Activated CD4-positive, CD25-positive, alpha-beta regulatory T cell treated with anti-CD3 and anti-CD28 coated beads, Interleukin-2, amount 50 U/mL, for 24 hours (primary cell): ENCODE measurements around the gene AMH.

Experiments
- ATAC-seq, 2 donors: fragments of 150-1000 bp; cut with Tn5 transposase; one replicate each; pipeline ENCODE4 v1.10.0; 2021; ENCODE audit warnings: mild to moderate bottlenecking in 1 of 2, moderate library complexity in 1 of 2

AMH gene

DNA sequence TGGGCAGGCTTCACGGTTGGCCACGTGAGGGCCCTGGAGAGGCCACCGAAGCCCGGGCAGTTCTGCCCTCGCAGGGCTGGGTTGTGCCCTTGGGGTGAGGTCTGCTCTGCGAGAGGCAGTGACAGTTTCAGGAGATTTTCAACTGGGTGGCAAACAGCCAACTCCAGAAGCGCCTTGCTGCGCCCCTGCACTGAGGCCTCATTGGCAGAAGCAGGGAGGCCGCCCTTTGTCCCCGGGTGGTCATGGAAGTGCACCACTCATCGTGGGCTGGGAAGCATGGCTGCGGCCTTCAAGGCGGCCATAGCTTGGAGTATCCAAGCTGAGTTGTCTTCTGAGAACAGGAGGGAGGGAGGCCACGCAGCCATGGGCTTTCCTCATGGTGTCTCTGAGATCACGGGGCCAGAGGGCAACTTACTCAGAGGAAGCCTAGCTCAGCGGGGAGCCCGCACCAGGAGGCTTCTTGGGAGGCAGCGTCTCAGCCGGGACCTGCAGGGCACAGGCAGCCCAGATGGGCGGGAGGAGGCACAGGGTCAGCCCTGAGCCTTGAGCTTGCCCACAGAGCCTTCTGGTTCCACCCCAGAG is 27.8 kb upstream of the AMH start:
- no peak for ATAC-seq

DNA sequence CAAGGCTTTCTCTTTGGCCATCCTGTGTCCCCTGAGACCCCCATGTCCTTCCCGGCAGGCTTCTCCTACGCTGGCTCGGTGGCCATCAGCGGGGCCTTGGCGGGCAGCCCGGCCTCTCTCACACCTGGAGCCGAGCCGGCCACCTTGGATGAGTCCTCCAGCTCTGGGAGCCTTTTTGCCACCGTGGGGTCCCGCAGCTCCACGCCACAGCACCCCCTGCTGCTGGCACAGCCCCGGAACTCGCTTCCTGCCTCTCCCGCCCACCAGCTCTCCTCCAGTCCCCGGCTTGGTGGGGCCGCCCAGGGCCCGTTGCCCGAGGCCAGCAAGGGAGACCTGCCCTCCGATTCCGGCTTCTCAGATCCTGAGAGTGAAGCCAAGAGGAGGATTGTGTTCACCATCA is 27.2 kb upstream of the AMH start:
- ATAC-seq = no peak

DNA sequence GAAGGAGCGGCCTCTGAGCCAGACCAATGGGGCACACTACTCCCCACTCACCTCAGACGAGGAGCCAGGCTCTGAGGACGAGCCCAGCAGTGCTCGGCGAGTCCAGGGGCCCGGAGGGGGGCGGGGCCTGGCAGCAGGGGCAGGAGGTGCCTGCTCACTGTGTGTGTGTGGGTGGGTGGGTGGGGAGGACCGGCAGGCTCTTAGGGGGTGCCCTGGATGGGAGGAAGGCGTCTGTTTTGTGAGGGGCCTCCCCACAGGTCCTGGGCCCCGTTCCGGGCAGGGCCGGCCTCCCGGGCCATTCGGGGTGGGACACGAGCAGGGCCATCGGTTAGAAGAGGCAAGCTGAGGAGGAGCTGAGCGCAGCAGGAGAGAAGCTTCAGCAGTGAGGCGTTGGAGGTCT is 25.7 kb upstream of the AMH start:
- no peak for ATAC-seq

DNA sequence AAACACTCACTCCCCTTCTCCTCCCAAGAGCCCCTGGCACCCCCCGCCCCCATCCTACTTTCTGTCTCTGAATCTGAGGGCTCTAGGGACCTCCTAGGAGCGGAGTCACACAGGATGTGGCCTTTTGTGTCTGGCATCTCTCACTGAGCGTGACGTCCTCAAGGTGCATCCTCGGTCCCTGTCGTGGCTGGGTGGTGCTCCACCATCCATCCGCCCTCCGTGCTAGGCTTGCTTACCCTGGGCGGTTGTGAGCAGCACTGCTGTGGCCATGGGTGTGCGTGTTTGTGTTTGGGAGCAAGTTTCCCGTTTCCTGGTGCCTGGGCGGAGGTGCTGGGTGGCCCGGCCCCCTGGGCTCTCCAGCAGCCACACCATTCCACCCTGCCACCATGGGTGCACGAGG is 25.2 kb upstream of the AMH start:
- ATAC-seq = no peak

DNA sequence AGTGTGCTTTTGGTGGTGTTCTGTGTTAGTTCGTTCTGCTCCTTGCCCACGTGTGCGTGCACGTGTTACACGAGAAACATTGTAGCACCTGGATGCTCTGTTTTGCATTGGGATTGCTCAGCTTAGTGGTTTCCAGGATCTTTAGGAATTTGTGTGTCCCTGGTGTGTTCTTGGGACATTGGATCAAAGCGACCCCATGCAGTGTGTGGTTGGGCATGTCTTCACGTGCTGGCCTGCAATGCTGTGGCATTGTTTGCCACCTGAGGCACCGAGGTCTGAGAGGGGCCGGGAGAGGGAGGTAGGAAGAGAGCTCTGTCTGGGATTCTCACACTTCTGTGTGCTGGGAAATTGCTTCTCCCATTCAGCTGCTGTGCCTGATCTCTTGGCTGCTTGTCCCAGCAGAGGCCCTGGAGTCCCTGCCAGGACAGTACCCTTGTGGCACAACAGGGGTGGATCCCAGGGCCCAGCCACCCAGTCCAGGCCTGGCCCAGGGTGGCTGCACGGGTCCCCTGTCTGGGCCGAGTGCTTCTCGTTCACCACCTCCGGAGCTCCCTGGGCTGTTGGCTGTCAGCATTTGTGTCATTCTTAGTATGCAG is 24.3 kb upstream of the AMH start:
- no peak for ATAC-seq

DNA sequence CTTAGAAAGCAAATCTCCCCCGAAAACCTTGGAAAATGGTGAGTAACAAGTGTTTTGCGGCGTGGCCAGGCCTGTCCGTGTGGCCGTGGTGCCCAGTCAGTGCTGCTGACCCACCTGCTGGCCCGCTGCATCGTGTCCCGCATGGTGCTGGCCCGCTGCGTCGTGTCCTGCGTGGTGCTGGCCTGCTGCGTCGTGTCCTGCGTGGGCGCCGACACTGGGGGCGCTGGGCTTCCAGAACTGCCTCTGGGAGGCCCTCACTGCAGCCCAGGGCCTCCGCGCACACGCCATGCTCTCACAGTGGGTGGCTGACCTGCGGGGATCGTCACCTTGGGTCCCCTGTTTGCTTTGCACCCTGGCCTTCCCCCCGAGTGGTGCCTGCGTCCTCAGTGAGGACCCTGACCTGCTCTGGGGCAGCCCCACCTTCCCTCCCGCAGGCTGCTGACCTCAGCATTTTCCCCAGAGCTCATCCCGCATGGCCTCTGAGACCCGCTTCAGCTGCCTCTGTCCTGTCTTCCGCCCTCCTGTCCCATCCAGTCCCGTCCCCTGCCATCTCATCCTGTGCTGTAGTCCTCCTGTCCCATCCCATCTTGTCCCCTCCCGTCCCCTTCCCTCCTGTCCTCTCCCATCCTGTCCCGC is 23.6 kb upstream of the AMH start:
- no peak for ATAC-seq

DNA sequence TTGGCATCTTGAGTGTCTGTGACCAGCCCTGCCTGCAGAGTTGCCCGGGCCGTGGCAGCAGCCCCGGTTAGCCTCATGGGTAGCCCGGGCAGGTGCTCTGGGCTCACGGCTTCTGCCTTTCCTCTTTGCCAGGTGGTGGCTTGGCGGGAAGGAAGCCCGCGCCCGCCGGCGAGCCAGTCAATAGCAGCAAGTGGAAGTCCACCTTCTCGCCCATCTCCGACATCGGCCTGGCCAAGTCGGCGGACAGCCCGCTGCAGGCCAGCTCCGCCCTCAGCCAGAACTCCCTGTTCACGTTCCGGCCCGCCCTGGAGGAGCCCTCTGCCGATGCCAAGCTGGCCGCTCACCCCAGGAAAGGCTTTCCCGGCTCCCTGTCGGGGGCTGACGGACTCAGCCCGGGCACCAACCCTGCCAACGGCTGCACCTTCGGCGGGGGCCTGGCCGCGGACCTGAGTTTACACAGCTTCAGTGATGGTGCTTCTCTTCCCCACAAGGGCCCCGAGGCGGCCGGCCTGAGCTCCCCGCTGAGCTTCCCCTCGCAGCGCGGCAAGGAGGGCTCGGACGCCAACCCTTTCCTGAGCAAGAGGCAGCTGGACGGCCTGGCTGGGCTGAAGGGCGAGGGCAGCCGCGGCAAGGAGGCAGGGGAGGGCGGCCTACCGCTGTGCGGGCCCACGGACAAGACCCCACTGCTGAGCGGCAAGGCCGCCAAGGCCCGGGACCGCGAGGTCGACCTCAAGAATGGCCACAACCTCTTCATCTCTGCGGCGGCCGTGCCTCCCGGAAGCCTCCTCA is 22.9 kb upstream of the AMH start:
- ATAC-seq = no peak

DNA sequence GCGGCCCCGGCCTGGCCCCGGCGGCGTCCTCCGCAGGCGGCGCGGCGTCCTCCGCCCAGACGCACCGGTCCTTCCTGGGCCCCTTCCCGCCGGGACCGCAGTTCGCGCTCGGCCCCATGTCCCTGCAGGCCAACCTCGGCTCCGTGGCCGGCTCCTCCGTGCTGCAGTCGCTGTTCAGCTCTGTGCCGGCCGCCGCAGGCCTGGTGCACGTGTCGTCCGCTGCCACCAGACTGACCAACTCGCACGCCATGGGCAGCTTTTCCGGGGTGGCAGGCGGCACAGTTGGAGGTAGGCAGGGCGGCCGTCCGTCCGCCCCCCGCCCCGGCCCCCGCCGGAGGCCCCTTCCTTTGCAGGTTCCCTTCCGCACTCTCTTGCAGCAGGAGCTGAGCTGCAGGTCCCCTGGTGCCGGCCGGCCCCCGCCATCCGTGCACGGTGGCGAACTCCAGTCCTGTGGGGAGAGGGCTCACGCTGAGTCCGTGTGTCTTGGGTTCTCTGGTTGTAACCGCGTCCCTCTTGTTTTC is 22.2 kb upstream of the AMH start:
- ATAC-seq = no peak

DNA sequence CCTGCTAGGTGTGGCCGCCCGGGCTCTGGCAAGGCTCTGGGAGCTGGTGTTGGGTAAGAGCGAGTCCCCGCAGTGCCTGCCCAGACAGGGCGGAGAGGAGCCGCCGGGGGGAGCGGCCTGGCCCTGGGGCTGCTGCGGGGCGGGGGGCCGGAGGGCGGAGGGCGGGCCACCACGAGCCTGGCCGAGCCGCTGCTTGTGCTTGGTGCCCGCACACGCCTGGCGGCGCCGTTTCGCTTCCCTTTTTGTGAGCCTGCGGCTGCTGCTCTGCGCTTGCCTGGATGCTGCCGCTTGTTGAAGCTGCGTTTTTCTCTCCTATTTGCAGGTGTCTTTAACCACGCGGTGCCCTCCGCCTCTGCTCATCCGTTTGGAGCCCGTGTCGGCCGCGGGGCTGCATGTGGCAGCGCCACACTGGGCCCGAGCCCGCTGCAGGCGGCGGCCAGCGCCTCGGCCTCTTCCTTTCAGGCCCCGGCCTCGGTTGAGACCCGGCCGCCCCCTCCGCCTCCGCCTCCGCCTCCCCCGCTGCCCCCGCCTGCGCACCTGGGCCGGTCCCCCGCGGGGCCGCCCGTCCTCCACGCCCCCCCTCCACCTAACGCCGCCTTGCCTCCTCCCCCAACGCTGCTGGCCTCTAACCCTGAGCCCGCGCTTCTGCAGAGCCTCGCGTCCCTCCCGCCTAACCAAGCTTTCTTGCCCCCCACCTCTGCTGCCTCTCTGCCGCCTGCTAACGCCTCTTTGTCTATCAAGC is 21.5 kb upstream of the AMH start:
- ATAC-seq = no peak

DNA sequence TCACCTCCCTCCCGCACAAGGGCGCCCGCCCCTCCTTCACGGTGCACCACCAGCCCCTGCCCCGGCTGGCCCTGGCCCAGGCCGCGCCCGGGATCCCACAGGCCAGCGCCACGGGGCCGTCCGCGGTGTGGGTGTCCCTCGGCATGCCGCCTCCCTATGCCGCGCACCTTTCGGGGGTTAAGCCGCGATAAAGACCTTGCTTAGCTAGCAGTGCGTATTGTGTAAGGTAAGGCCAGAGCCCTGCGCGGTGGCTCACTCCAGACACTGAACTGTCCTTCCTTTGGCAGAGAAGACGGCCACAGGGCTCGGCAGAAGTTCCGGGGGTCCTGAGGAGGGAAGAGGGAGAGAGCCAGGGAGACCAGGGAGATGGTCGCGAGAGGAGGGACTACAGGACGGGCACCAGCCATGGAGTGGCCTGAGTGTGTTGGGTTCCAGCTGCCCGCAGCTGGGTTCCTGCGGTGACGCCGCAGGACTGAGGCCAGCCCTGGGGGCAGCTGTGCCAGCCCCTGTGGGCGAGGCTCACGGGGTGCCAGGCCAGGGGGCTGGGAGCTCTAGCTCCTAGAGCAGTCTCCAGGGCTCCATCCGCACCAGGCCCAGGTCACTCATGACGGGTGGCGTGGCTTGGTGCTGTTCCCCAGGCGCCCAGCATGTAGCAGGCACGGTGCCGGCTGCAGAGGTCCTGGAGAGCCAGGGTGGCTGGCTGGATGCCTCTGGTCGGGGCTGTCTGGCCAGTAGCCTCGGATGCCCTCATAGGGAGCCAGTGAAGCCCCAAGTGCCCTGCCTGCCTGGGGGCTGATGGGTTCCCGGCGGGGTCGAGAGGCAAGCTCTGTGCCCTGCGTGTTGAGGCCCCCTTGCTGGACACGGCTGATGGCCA is 20.7 kb upstream of the AMH start:
- no peak for ATAC-seq

DNA sequence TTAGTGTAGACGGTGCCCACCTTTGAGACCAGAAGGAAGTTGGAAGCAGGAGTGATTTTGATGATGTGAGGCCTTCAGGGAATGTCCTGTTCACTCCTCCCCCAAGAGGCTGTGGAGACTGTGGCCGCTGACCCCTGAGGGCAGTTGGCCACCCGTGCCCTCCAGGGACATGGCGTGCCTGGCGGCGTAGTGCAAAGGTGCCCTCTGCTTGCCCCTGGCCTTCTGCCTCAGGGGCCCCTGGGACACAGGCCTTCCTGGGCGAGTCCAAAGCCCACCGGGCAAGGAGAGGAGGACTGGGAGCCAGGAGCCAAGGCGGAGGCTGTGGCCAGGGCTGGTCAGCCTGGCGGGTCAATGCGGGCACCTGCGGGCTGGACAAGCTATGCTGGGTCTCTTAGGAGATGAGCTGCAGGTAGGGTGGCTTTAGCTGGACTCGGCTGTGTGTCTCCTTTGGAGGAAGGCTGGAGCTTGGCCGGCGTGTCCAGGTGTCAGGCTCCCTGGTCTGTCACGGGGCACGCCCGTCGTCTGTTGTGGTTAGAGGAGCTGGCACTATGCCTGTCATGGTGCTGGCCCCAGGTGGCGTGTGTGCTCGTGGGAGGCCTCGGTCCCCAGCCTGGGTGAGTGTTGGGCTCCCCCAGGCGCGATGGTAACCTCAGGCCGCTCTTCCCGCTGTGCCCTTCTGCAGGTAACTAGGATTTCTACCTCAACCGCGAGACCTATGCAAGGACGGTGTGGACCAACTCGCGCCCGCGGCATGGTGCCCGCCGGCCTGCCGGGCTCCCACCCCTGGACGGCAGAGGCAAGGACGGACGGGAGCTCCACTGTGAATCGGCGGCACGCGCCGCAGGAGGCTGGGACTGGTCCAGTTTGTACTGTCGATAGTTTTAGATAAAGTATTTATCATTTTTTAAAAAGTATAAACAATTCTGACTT is 19.8 kb upstream of the AMH start:
- no peak for ATAC-seq

DNA sequence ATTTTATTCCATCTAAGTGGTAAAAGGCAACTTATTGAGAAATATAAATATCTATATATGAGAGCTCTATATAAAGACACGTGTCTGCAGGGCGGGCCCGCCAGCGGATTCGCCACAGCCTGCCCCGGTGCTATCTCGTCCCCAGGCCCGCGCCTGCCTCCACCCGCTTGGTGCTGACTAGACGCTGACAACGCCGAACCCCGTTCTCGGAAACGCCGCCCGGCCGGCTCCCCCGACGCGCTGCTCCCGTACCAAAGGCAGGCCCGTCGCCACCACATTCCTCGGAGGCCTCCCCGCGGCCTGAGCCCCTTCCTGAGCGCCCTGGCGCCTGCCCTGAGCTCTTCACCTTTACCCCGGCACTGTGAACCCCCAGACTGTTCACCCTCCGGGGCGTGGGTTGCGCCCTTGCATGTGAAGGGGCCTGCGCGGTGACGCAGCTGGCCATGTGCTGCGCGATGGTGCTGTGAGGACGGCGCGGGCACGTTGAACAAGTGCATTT is 19.0 kb upstream of the AMH start:
- no peak for ATAC-seq

DNA sequence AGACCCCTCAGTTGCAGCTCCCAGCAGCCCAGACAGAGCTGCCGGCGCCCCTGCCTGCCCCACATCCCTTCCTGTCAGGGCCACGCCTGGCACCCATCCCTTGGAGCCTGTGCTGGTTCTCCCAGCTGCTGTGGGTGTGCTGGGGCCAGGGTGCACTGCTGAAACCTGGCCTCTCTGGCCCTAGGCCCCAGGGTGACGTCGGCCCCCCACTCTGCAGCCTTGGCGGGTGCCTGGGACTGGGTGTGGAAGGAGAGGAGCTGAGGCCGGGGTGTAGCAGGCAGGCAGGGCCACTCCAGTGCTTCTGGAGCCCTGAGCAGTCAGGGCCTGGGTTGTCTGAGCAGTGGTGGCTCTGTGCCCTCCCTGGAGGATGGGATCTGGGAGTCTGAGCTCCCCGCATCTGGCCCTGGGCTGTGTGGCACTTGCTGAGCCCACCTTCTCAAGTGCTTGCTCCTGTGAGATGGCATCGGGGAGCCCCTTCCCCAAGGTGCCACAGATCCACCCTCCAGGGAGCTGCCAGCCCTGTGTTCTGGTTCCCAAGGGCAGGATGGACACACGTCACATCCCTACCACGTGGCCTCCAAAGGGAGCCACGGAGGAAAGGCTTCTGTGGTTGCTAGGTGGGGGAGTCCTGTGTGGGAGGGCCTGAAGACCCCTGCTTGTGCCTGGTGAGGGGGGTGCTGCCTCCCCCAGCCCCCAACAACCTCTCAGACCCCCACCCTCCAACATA is 18.2 kb upstream of the AMH start:
- ATAC-seq = no peak

DNA sequence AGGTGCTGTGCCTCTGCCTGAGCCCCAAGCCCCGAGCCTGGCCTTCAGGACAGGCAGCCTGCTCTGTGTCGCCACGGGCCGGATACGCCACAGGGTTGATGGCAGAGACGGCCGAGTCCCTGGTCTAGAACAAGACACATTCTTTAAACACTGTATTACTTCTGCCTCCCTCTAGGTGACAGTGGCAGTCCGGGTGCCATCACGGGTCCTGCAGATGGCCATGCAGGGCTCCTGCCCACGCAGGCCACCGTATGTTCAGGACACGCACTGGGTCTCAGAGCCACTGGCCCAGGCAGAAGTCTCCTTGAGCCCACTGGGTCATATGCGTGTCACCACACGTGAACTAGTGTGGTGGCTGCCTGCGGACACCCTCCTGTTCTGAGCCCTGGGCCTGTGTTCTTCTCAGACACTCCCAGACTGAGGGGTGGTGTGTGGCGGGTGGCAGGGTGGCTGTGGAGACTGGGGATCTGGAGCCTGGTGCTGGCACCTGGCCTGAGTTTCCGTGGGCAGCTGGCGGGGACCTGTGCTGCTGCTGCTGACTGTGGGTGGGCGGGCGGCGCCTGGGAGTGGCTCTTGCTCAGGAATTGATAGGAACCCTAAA is 17.4 kb upstream of the AMH start:
- ATAC-seq = no peak

DNA sequence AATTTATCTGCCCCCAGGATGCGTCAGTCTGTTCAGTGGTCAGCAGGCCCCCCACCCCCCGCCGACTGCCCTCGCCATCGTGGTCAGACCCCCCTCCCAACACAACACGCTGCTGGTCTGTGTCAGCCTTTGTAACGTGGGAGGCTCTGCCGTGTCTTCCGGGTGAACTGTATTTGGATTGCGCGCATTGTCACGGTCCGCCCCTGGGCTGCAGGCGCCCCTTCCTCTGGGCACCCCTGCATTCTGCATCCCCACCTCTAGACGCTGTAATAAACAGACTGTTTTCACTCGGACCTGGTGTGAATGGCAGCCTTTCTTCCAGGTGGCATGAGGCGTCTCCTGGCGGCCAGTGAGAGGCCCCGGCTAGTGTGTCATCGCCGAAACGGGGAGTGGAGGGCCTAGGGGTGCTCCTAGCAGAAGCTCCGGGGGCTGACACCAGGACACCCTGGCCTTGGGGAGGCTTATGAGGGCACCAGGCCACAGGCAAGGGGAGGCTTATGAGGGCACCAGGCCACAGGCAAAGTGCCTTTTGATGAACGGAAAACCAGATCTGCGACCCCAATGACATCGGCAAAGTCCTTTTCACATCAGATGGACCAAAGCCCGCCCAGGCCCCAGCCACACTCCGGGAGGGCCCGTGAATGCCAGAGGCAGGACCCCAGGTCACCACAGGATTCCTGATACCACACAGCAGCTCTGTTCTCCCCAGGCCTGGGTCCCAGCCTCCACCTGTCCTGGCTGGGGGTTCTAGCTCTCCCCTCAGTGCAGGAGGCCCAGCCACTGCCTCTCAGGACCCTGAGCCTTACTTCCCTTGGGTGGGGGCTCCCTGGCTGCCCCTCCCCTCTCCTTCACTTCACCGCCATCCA is 16.6 kb upstream of the AMH start:
- no peak for ATAC-seq

DNA sequence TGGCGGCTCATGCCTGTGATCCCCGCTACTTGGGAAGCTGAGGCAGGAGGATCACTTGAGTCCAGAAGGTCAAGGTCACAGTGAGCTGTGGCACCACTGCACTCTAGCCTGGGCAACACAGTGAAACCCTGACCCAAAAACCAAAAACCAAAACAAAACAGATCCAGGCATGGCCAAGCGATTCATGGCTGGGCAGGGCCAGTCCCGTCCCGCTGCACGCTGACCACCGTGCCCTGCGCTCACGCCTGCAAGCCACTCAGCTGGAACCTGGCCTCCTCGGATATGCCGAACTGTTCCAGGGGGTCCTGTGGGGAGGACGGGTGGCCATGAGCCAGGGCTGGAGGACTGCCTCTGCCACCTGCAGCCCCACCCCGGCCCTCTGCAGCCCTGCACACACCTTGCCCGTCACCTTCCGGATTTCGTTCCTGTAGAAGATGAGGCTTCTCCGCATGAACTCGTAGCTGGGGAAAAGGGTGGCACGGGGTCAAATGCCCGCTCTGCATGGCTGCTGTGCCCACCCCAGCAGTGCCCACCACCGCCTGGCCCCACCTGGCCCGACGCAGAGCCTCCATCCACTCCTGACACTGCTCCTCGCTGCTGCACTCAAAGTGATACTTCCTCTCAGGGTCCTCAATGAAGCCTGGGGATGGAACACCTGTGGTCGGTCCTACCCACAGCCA is 15.4 kb upstream of the AMH start:
- ATAC-seq = no peak

DNA sequence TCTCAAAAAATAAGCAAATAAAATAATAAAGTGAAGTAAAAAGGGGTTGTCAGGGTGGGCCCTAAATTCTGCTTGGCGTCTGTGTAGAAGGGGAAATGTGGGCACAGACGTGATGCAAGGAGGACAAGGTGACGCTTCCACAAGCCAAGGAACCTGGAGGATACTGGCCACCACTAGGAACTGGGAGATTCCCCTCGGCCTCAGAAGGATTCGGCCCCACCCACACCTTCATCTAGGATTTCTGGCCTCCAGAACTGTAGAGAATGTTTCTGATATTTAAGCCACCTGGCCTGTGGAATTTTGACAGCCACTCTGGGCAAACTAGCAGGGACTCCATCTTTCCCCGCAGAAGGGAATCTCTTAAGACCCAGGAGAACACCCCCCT is 14.1 kb upstream of the AMH start:
- no peak for ATAC-seq
